SKM-1 treated with dmso at 0.1 percent for 144 hours (cell line): ENCODE results near the gene CCDC88C.

Source experiments
- DNase-seq: peaks from one replicate; lab custom pipeline; 2025; ENCODE audit not compliant: unreplicated experiment; lab: John Stamatoyannopoulos, UW

CCDC88C gene

GRCh38 chr14:91378930-91379578 is 38.6 kb downstream of the CCDC88C start:
- DNase-seq = no peak

GRCh38 chr14:91377700-91378652 is 39.6 kb downstream of the CCDC88C start:
- no peak for DNase-seq

- DNase-seq = no peak
Observed at GRCh38 chr14:91376547-91377477, 40.8 kb downstream of the CCDC88C start.

GRCh38 chr14:91375720-91376452 is 41.7 kb downstream of the CCDC88C start:
- no peak for DNase-seq

- no peak for DNase-seq
Observed at GRCh38 chr14:91374879-91375702, 42.5 kb downstream of the CCDC88C start.

DNA sequence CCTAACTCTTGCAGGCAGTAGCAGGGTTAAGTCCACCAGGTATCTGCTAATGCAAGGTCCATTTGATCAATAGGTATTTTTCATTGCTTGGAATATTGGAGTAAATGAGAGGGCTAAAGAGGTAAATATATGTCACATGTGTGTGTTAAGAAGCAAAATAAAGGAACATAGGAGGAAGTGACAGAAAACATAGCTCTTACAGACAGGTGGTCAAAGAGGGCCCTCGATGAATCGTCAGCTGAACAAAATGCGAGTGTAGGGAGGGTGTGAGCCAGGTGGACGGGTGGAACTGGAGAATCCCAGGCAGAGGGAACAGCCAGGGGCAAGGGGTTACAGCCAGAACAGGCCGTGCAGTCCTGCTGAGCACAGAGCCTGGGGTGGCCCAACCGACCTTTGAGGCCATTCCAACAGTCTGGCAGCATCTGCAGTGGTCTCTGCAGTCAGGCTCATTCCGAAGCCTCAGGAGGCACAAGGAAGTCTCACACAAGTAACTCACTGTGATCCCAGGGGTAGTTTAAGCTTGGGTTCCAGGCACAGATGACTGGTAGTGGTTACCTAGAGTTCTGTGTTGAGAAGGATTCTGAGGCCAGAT is 43.2 kb downstream of the CCDC88C start:
- no peak for DNase-seq

- DNase-seq = no peak
Observed at GRCh38 chr14:91373591-91374254, 43.9 kb downstream of the CCDC88C start.

DNA sequence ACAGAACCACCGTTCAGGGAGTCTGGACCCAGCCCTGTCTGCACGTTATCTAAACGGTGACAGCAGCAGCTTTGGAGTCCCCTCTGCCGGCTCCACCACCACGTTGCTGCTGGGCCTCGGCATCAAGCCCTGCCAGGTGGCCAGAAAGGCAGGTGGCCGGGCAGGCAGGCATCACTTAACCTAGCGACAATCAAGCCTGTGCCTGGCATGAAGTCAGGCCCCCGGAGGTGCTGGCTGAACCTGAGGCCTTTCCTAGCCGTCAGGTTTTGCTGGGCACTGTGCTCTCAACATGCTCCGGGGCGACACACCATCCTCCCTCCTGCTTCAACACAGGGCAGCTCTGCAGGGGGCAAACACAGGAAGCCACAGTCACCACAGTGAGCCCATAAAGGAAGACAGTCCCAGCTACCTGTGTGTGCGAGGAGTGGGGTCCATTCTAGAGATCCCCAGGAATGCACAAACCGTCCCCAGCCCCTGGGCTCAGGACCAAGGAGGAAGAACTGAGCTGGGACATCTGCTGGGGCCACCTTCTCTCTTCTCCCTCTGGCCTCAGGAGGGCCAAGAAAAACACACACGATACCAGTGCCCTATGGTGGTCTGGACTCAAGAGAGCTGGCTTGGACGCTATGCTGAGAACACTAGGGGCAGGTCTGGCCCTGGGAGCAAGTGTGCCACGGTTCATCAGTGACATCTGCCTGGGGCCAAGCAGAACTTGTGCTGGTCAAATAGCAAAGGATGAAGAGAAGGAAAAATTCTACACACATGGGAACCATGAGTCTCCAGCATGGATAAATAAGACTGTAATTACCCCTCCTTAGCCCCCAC is 44.7 kb downstream of the CCDC88C start:
- DNase-seq = no peak

DNA sequence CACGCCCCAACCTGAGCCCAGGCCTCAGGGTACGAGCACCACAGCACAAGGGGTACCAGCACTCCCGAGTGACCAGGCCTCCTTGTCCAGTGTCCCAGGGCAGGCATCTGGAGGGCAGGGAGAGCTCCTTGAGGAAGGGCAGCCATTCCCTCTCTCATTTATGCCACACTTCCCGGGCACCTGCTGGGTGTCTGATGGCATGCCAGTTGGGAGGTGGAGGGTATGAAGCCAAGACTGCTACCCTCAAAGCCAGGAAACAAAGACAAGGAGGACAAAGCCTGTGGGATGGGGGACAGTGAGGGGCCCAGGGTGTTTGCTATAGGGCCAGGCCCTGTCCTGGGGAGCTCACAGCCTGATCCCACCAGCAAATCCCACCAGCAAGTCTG is 45.6 kb downstream of the CCDC88C start:
- DNase-seq = no peak

GRCh38 chr14:91371011-91371989 is 46.3 kb downstream of the CCDC88C start:
- no peak for DNase-seq

DNA sequence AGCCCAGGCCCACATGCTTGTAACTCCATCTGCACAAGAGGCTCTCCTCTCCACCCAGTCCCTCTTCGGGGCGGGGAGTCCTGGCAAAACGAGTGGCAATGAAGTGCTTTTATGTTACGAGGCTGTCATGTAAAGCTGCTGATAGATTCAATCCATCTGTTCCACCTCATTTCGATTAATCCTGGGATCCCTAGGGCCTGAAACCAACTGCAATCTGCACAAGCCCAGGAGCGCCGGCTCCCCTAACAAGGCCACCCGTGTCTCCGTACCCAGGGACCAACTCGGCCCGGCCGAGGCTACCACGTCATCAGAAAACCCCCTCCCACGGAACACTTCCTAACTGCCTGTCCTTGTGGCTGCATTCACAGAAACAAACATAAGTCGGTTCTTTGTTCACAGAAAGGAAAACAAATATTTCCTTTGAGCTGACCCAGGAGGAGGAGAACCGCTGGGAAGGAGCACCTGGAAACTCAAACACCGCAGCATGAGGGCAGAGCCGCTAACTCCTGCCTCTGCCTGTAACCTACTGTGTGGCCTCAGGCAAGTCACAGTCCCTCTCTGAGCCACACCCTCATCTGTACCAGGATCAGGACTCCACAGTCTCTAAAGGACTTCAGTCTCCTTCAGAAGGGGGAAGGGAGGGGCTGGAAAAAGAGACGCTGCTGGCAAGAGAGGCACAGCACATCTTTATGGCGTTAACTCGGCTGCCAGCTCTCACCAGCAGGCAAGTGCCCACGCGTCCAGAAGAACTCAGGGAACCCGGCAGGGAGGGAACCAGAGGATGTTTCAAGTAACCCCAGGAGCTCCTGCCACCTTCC is 47.8 kb downstream of the CCDC88C start:
- no peak for DNase-seq

DNA sequence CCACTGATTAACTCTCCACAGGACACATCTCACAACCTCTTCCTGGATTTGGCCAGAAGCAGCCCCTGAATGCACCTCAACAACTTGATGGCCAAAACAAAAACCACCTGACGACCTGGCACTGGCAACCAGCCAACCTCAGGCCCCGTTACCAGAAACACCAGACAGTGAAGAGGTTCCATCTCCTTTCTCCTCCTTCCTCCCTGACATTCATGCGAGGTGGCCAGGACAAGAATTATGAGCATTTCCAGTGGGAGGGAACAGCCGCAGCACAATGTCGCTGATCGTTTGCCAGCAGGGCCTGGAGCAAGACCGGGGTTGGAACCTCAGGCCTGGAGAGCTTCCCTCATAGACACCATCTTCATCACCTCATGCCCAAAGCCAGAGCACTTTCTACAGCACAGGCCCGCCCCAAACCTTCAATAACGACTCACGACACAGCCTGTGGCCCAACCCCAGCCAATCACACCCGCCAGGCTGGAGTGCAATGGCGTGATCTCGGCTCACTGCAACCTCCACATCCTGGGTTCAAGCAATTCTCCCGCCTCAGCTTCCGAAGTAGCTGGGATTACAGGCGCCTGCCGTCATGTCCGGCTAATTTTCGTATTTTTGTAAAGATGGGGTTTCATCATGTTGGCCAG is 48.7 kb downstream of the CCDC88C start:
- DNase-seq = no peak

GRCh38 chr14:91367173-91368171 is 50.1 kb downstream of the CCDC88C start:
- DNase-seq = peak; percentile 34

- no peak for DNase-seq
Observed at GRCh38 chr14:91366749-91367148, 50.9 kb downstream of the CCDC88C start.
